H9 (cell line): ENCODE measurements around the gene CPB1. TPM values are rescaled to one million over a fixed set of nuclear protein-coding genes. Genes with fewer than 3 reads are reported as not detected.

Experiments used
- DNase-seq: peaks from one replicate; pipeline ENCODE4 v3.0.0-alpha.2; 2017
- H2AFZ ChIP-seq: one replicate; pipeline ENCODE4 v1.6.1; 2013; ENCODE audit warnings: mild to moderate bottlenecking, low read length, control low read depth, moderate library complexity
- H2AK5ac ChIP-seq: 2 replicates; pipeline ENCODE4 v1.6.1; 2013; ENCODE audit warnings: low read length, control low read depth, mixed read lengths; ENCODE audit not compliant: insufficient read length
- H2BK120ac ChIP-seq: one replicate; pipeline ENCODE4 v1.6.1; 2013; ENCODE audit warnings: low read depth, mild to moderate bottlenecking, low read length, control low read depth, inconsistent platforms; ENCODE audit not compliant: poor library complexity, severe bottlenecking
- H2BK12ac ChIP-seq: 2 replicates; pipeline ENCODE4 v1.6.1; 2013; ENCODE audit warnings: low read length, control low read depth, mixed read lengths, low read depth; ENCODE audit not compliant: insufficient read length
- H2BK15ac ChIP-seq: 2 replicates; pipeline ENCODE4 v1.6.1; 2013; ENCODE audit warnings: low read depth, low read length, control low read depth
- H2BK20ac ChIP-seq: one replicate; pipeline ENCODE4 v1.6.1; 2013; ENCODE audit warnings: low read depth, mild to moderate bottlenecking, low read length, control low read depth, inconsistent platforms; ENCODE audit not compliant: poor library complexity, severe bottlenecking
- H2BK5ac ChIP-seq: 2 replicates; pipeline ENCODE4 v1.6.1; 2013; ENCODE audit warnings: low read length, control low read depth, mixed read lengths; ENCODE audit not compliant: insufficient read length
- H3K14ac ChIP-seq: 2 replicates; pipeline ENCODE4 v1.6.1; 2013; ENCODE audit warnings: low read length, control low read depth; ENCODE audit not compliant: insufficient read depth
- H3K18ac ChIP-seq: 2 replicates; pipeline ENCODE4 v1.6.1; 2013; ENCODE audit warnings: low read depth, mild to moderate bottlenecking, mixed read lengths, low read length, control low read depth; ENCODE audit not compliant: insufficient read length
- H3K23ac ChIP-seq: 2 replicates; pipeline ENCODE4 v1.6.1; 2013; ENCODE audit warnings: low read length, control low read depth, mixed read lengths, low read depth; ENCODE audit not compliant: insufficient read length
- H3K23me2 ChIP-seq: 2 replicates; pipeline ENCODE4 v1.6.1; 2013; ENCODE audit warnings: low read depth, mild to moderate bottlenecking, mixed read lengths, low read length, control low read depth; ENCODE audit not compliant: insufficient read length, poor library complexity, severe bottlenecking
- H3K27ac ChIP-seq: 2 replicates; pipeline ENCODE4 v1.5.1; 2013; ENCODE audit warnings: low read length, control low read depth, mixed read lengths, low read depth; ENCODE audit not compliant: insufficient read length
- H3K27me3 ChIP-seq: 2 replicates; pipeline ENCODE4 v1.6.1; 2013; ENCODE audit warnings: low read length, control low read depth, inconsistent platforms; ENCODE audit not compliant: insufficient read depth
- H3K4ac ChIP-seq: 2 replicates; pipeline ENCODE4 v1.6.1; 2013; ENCODE audit warnings: low read depth, mild to moderate bottlenecking, control low read depth, inconsistent platforms, low read length, moderate library complexity
- H3K4me1 ChIP-seq: 2 replicates; pipeline ENCODE4 v1.6.1; 2013; ENCODE audit warnings: low read length, control low read depth, inconsistent platforms; ENCODE audit not compliant: insufficient read depth
- H3K4me2 ChIP-seq: 2 replicates; pipeline ENCODE4 v1.6.1; 2013; ENCODE audit warnings: low read length, control low read depth, mixed read lengths; ENCODE audit not compliant: insufficient read length, insufficient read depth
- H3K56ac ChIP-seq: 2 replicates; pipeline ENCODE4 v1.6.1; 2013; ENCODE audit warnings: low read depth, mild to moderate bottlenecking, mixed read lengths, low read length, control low read depth; ENCODE audit not compliant: insufficient read length
- H3K79me1 ChIP-seq: 2 replicates; pipeline ENCODE4 v1.6.1; 2013; ENCODE audit warnings: low read depth, mild to moderate bottlenecking, moderate library complexity, low read length, control low read depth, inconsistent platforms; ENCODE audit not compliant: insufficient read depth, poor library complexity, severe bottlenecking
- H3K79me2 ChIP-seq: 2 replicates; pipeline ENCODE4 v1.6.1; 2013; ENCODE audit warnings: low read length, control low read depth, inconsistent platforms; ENCODE audit not compliant: insufficient read depth
- H3K9ac ChIP-seq: 2 replicates; pipeline ENCODE4 v1.6.1; 2013; ENCODE audit warnings: low read length, control low read depth, mixed read lengths; ENCODE audit not compliant: insufficient read length; ENCODE audit errors: extremely low read depth
- H3K9me3 ChIP-seq: one replicate; pipeline ENCODE4 v1.6.1; 2013; ENCODE audit warnings: low read depth, low read length, inconsistent platforms; ENCODE audit not compliant: control insufficient read depth
- H3T11ph ChIP-seq: one replicate; pipeline ENCODE4 v1.6.1; 2013; ENCODE audit warnings: mild to moderate bottlenecking, low read length, control low read depth, inconsistent platforms
- H4K20me1 ChIP-seq: one replicate; pipeline ENCODE4 v1.6.1; 2013; ENCODE audit not compliant: control insufficient read depth, insufficient read length, insufficient read depth
- H4K5ac ChIP-seq: 2 replicates; pipeline ENCODE4 v1.6.1; 2013; ENCODE audit warnings: low read depth, mild to moderate bottlenecking, mixed read lengths, low read length, control low read depth; ENCODE audit not compliant: insufficient read length
- H4K8ac ChIP-seq: replicated peaks from 2 replicates; pipeline ENCODE4 v1.6.1; 2013; ENCODE audit warnings: low read length, control low read depth, mixed read lengths, low read depth; ENCODE audit not compliant: insufficient read length
- H4K91ac ChIP-seq: 2 replicates; pipeline ENCODE4 v1.6.1; 2013; ENCODE audit warnings: low read depth, mild to moderate bottlenecking, moderate library complexity, mixed read lengths, low read length, control low read depth; ENCODE audit not compliant: insufficient read length
- H3K27ac Mint-ChIP-seq, 3 experiments: 2 replicates in 2 of 3; 3 replicates in 1 of 3; pipeline ENCODE4 v1.8.0; 2020 to 2021; ENCODE audit warnings: mixed read lengths in 3 of 3, mild to moderate bottlenecking in 1 of 3, moderate library complexity in 1 of 3
- H3K27me3 Mint-ChIP-seq: 2 replicates; pipeline ENCODE4 v1.8.0; 2021; ENCODE audit warnings: low read depth, mild to moderate bottlenecking, moderate library complexity, mixed read lengths
- H3K36me3 Mint-ChIP-seq, 3 experiments: 2 replicates in 2 of 3; 3 replicates in 1 of 3; pipeline ENCODE4 v1.8.0; 2020 to 2021; ENCODE audit warnings: low read depth in 3 of 3, mixed read lengths in 3 of 3; ENCODE audit not compliant: insufficient read depth in 1 of 3
- H3K4me1 Mint-ChIP-seq, 2 experiments: 2 replicates each; pipeline ENCODE4 v1.8.0; 2020; ENCODE audit warnings: mixed read lengths in 2 of 2
- H3K4me3 Mint-ChIP-seq, 2 experiments: 2 replicates in 1 of 2; 3 replicates in 1 of 2; pipeline ENCODE4 v1.8.0; 2020 to 2021; ENCODE audit warnings: mild to moderate bottlenecking in 2 of 2, mixed read lengths in 2 of 2, moderate library complexity in 1 of 2
- H3K9me3 Mint-ChIP-seq, 2 experiments: 2 replicates in 1 of 2; 3 replicates in 1 of 2; pipeline ENCODE4 v1.8.0; 2020; ENCODE audit warnings: mild to moderate bottlenecking in 2 of 2, mixed read lengths in 2 of 2, moderate library complexity in 1 of 2
- CTCF ChIP-seq: fragments of 200-600 bp; sonication (generic); conservative IDR thresholded peaks from 3 replicates; pipeline ENCODE4 v1.8.0; 2021; ENCODE audit warnings: antibody characterized with exemption, mild to moderate bottlenecking
- WGBS: extraction: QIAGEN DNeasy Blood & Tissue Kit; methylation state at CpG from one replicate; pipeline ENCODE4 v1.1.7; 2013; ENCODE audit warnings: missing lambda C conversion rate, low lambda C conversion rate, mixed read lengths; ENCODE audit not compliant: insufficient read length; ENCODE audit errors: extremely low coverage; 5-methylcytosine and 5-hydroxymethylcytosine counted together
- total RNA-seq: library from RNA; stranded (reverse); gene quantifications from 2 replicates; pipeline ENCODE4 v1.2.1, GENCODE V29; 2021

CPB1 gene
- total RNA-seq, 1 experiment from 2014 or later: not detected

GRCh38 chr3:148815316-148816110 lies 12.1 kb upstream of the CPB1 start:
- Histone ChIP-seq H2BK120ac (no peak overlapping the region), H4K91ac (no peak overlapping the region), H3K56ac (no peak overlapping the region), H2AFZ (no peak overlapping the region), H3K9ac (no peak overlapping the region), H4K5ac (no peak overlapping the region), H2BK20ac (no peak overlapping the region), H3K18ac (no peak overlapping the region), H3T11ph (no peak overlapping the region), H3K4ac (no peak overlapping the region), H3K14ac (no peak overlapping the region), H2AK5ac (no peak overlapping the region), H3K27ac (no peak overlapping the region), H2BK12ac (no peak overlapping the region), H3K79me1 (no peaks in the 10 kb centered on the region), H3K23me2 (no peaks in the 10 kb centered on the region), H3K79me2 (no peaks in the 10 kb centered on the region), H3K9me3 (no peaks in the 10 kb centered on the region), H3K4me1 (no peaks in the 10 kb centered on the region), H3K27me3 (no peaks in the 10 kb centered on the region), H4K8ac (no peak overlapping the region), H3K4me2 (no peak overlapping the region), H2BK5ac (no peak overlapping the region), H4K20me1 (no peaks in the 10 kb centered on the region), H2BK15ac (no peak overlapping the region), H3K23ac (no peak overlapping the region)
- H3K9me3 Mint-ChIP-seq: peaks cover 2 to 7% of the 10 kb centered on the region in 2 experiments; a peak in 3 of 5 replicates
- H3K4me3 Mint-ChIP-seq: no peak overlapping the region
- peaks cover 0 to 9% (median 0%) of the 10 kb centered on the region in 3 experiments; a peak in 2 of 7 replicates for H3K36me3 Mint-ChIP-seq
- no peak overlapping the region; a peak in 1 of 7 replicates for H3K27ac Mint-ChIP-seq
- peaks cover 8% of the 10 kb centered on the region in 2 experiments for H3K4me1 Mint-ChIP-seq
- no peaks in the 10 kb centered on the region for H3K27me3 Mint-ChIP-seq
- WGBS: no CpG with 5 or more reads among the region's 11 CpGs
- no peak for TF ChIP-seq CTCF
- DNase-seq: no peak
